Central memory CD4-positive, alpha-beta T cell (primary cell): ENCODE data around the gene TCN2.
"Not testable (repeated sequence)": the region's sequence is repeated elsewhere in the genome, so short reads cannot be mapped to it uniquely, and the experiment has no call there.

Experiments used
- DNase-seq: peaks from one replicate; pipeline ENCODE4 v3.0.0; 2022
- total RNA-seq, 3 experiments: gene quantifications; one replicate each; lab custom pipeline; 2026; lab: John Stamatoyannopoulos, UW

The TCN2 gene
- total RNA-seq = 0.04 to 1.2 (median 0.27) reads per million in 3 experiments

GRCh38 chr22:30606455-30607299 is at the start of gene TCN2:
Gene TCN2 (plus strand): TSS chr22:30607174. CDS start chr22:30607332, 158 bp downstream.
- peak; percentile 8 for DNase-seq

GRCh38 chr22:30557243-30557642 is 49.7 kb upstream of the TCN2 start:
- DNase-seq = no peak

- DNase-seq = no peak
Observed at GRCh38 chr22:30559889-30560288, 47.1 kb upstream of the TCN2 start.

- not testable (repeated sequence) for DNase-seq
Observed at GRCh38 chr22:30560643-30561202, 46.3 kb upstream of the TCN2 start.

GRCh38 chr22:30561402-30562189 is 45.4 kb upstream of the TCN2 start:
- DNase-seq = no peak

GRCh38 chr22:30562366-30562765 is 44.6 kb upstream of the TCN2 start:
- DNase-seq = no peak

- no peak for DNase-seq
Observed at GRCh38 chr22:30564045-30564760, 42.8 kb upstream of the TCN2 start.

GRCh38 chr22:30564761-30565119 is 42.2 kb upstream of the TCN2 start:
- no peak for DNase-seq

GRCh38 chr22:30565341-30565740 is 41.6 kb upstream of the TCN2 start:
- DNase-seq = no peak

- DNase-seq = no peak
Observed at GRCh38 chr22:30566125-30566524, 40.8 kb upstream of the TCN2 start.

- DNase-seq = not testable (repeated sequence)
Observed at GRCh38 chr22:30567277-30567676, 39.7 kb upstream of the TCN2 start.

- no peak for DNase-seq
Observed at GRCh38 chr22:30568137-30568805, 38.7 kb upstream of the TCN2 start.

GRCh38 chr22:30569674-30570202 is 37.2 kb upstream of the TCN2 start:
- no peak for DNase-seq

- no peak for DNase-seq
Observed at GRCh38 chr22:30572210-30572609, 34.8 kb upstream of the TCN2 start.

- no peak for DNase-seq
Observed at GRCh38 chr22:30572840-30573593, 34.0 kb upstream of the TCN2 start.

- no peak for DNase-seq
Observed at GRCh38 chr22:30573594-30574094, 33.3 kb upstream of the TCN2 start.

- no peak for DNase-seq
Observed at GRCh38 chr22:30574095-30574981, 32.6 kb upstream of the TCN2 start, which contains the start of gene GAL3ST1. Gene GAL3ST1 (minus strand): TSS chr22:30574665. CDS start chr22:30557392, 17,273 bp downstream.

- no peak for DNase-seq
Observed at GRCh38 chr22:30574997-30575671, 31.8 kb upstream of the TCN2 start.

GRCh38 chr22:30575859-30576258 is 31.1 kb upstream of the TCN2 start:
- no peak for DNase-seq
